ELR (cell line): Measurements from ENCODE around the gene SETSIP.
"Not testable (repeated sequence)": the region's sequence is repeated elsewhere in the genome, so short reads cannot be mapped to it uniquely, and the experiment has no call there.

Experiments
- DNase-seq: peaks from one replicate; pipeline ENCODE4 v3.0.0-alpha.2; 2015; ENCODE audit warnings: low read depth

SETSIP gene

GRCh38 chr1:92045766-92046495 lies 29.3 kb downstream of the SETSIP start:
- DNase-seq, result no peak

- DNase-seq, result no peak
Observed at GRCh38 chr1:92043621-92044020, 31.6 kb downstream of the SETSIP start.

GRCh38 chr1:92040971-92041370 lies 34.2 kb downstream of the SETSIP start:
- no peak for DNase-seq

- no peak for DNase-seq
Observed at GRCh38 chr1:92038695-92039346, 36.4 kb downstream of the SETSIP start.

- DNase-seq, result peak; percentile 11
Observed at GRCh38 chr1:92037400-92037799, 37.8 kb downstream of the SETSIP start.

GRCh38 chr1:92031281-92032110 lies 43.7 kb downstream of the SETSIP start:
- peak; percentile 26 for DNase-seq

GRCh38 chr1:92030656-92031107 lies 44.5 kb downstream of the SETSIP start:
- DNase-seq, result peak; percentile 83

GRCh38 chr1:92029241-92029922 lies 45.8 kb downstream of the SETSIP start:
- no peak for DNase-seq

GRCh38 chr1:92026806-92027205 lies 48.4 kb downstream of the SETSIP start:
- no peak for DNase-seq

- not testable (repeated sequence) for DNase-seq
Observed at GRCh38 chr1:92026042-92026441, 49.2 kb downstream of the SETSIP start.
